KMS-11 (cell line): ENCODE results near the gene USP34.

Source experiments
- H2AFZ ChIP-seq: fragments of 200-600 bp; sonication (generic); 2 replicates; pipeline ENCODE4 v1.6.1; 2016; ENCODE audit warnings: antibody characterized with exemption, mixed run types, low read depth
- H3K27ac ChIP-seq: fragments of 200-600 bp; sonication (generic); 2 replicates; pipeline ENCODE4 v1.6.1; 2016; ENCODE audit warnings: mild to moderate bottlenecking, mixed run types
- H3K27me3 ChIP-seq: fragments of 200-600 bp; sonication (generic); 2 replicates; pipeline ENCODE4 v1.6.1; 2017; ENCODE audit warnings: mild to moderate bottlenecking, low read depth, mixed run types, moderate library complexity; ENCODE audit not compliant: insufficient read depth
- H3K36me3 ChIP-seq: fragments of 200-600 bp; sonication (generic); 2 replicates; pipeline ENCODE4 v1.6.1; 2017; ENCODE audit warnings: mild to moderate bottlenecking, mixed run types; ENCODE audit not compliant: insufficient read depth
- H3K4me1 ChIP-seq: fragments of 200-600 bp; sonication (generic); 2 replicates; pipeline ENCODE4 v1.6.1; 2016; ENCODE audit warnings: mild to moderate bottlenecking, low read depth, mixed run types; ENCODE audit not compliant: poor library complexity, severe bottlenecking
- H3K4me2 ChIP-seq: fragments of 200-600 bp; sonication (generic); 2 replicates; pipeline ENCODE4 v1.7.0; 2016; ENCODE audit warnings: mild to moderate bottlenecking, mixed run types
- H3K4me3 ChIP-seq: fragments of 200-600 bp; sonication (generic); IDR thresholded peaks from 2 replicates; pipeline ENCODE4 v1.6.1; 2017; ENCODE audit warnings: low read depth, low read length, mixed read lengths; ENCODE audit not compliant: insufficient read depth
- H3K79me2 ChIP-seq: fragments of 200-600 bp; sonication (generic); 2 replicates; pipeline ENCODE4 v1.6.1; 2016; ENCODE audit warnings: low read depth, mixed run types; ENCODE audit not compliant: insufficient read depth
- H3K9ac ChIP-seq: fragments of 200-600 bp; sonication (generic); 2 replicates; pipeline ENCODE4 v1.6.1; 2016; ENCODE audit warnings: mild to moderate bottlenecking, mixed run types
- H4K20me1 ChIP-seq: fragments of 200-600 bp; sonication (generic); 2 replicates; pipeline ENCODE4 v1.6.1; 2016; ENCODE audit warnings: mild to moderate bottlenecking, mixed run types; ENCODE audit not compliant: insufficient read depth
- TF ChIP-seq, protein P1 (sequence below): fragments of 200-600 bp; sonication (generic); conservative IDR thresholded peaks from 2 replicates; pipeline ENCODE4 v1.6.1; 2017; ENCODE audit warnings: low read depth, mild to moderate bottlenecking, antibody characterized with exemption, low read length, moderate library complexity, mixed read lengths

Gene USP34

DNA sequence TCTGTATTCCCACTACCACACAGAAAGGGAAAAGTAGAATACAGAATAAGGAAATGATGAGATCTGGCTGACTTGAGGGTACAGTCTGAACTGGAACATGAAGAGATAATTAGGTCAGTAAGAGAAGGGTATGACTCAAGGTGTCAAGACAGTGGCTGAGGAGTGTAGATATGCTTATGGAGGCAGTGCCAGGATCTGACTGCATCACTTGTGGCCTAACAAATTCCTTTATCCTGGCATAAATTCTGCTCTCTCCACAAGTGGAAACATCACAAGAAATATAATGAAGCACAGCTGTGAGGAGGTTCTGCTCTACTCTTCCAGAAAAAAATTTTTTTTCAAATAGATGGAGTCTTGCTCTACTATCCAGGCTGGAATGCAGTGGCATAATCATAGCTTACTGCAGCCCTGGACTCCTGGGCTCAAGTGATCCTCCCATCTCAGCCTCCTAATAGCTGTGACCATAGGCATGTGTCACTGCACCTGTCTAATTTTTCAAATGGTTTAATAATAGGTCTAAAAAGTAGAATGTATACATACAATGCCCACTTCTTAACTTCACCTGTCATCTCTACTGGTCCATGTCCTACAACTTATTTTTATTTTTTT, 223.6 kb downstream of the USP34 start:
- H3K27me3 ChIP-seq, result no peaks in the 10 kb centered on the region
- no peak overlapping the region for H3K9ac ChIP-seq
- no peaks in the 10 kb centered on the region for H4K20me1 ChIP-seq
- no peaks in the 10 kb centered on the region; the same call in 1 of the 2 replicates for H3K36me3 ChIP-seq
- H3K4me1 ChIP-seq, result no peaks in the 10 kb centered on the region
- H3K27ac ChIP-seq, result no peak overlapping the region
- TF ChIP-seq, protein P1, sequence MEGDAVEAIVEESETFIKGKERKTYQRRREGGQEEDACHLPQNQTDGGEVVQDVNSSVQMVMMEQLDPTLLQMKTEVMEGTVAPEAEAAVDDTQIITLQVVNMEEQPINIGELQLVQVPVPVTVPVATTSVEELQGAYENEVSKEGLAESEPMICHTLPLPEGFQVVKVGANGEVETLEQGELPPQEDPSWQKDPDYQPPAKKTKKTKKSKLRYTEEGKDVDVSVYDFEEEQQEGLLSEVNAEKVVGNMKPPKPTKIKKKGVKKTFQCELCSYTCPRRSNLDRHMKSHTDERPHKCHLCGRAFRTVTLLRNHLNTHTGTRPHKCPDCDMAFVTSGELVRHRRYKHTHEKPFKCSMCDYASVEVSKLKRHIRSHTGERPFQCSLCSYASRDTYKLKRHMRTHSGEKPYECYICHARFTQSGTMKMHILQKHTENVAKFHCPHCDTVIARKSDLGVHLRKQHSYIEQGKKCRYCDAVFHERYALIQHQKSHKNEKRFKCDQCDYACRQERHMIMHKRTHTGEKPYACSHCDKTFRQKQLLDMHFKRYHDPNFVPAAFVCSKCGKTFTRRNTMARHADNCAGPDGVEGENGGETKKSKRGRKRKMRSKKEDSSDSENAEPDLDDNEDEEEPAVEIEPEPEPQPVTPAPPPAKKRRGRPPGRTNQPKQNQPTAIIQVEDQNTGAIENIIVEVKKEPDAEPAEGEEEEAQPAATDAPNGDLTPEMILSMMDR, result no peak
- no peak overlapping the region for H2AFZ ChIP-seq
- no peaks in the 10 kb centered on the region for H3K79me2 ChIP-seq
- no peak overlapping the region for H3K4me2 ChIP-seq
- H3K4me3 ChIP-seq, result no peak overlapping the region

DNA sequence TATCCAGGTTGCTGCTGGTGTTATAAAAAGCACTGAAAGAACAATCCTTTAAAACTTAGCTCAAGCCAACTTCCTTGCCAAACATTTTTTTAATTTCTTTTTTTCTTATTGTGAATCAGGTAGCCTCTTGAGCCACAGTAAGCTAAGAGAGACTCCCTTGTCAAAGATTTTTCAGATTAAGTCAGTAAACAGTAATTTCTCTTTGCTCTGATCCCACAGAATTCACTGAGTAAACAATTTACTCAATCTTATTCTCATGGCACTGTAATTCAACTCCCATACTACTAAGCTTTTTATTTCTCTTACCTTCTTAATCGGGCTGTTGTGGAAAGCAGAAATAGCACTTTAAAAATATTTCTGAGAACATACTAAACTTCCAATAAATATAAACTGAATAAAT, 226.2 kb downstream of the USP34 start:
- H3K36me3 ChIP-seq, result no peaks in the 10 kb centered on the region; the same call in 1 of the 2 replicates
- H3K79me2 ChIP-seq, result no peaks in the 10 kb centered on the region
- no peaks in the 10 kb centered on the region for H3K4me1 ChIP-seq
- H3K27ac ChIP-seq, result no peak overlapping the region
- H3K27me3 ChIP-seq, result no peaks in the 10 kb centered on the region
- H3K4me2 ChIP-seq, result no peak overlapping the region
- H2AFZ ChIP-seq, result no peak overlapping the region
- no peak overlapping the region for H3K9ac ChIP-seq
- no peak overlapping the region for H3K4me3 ChIP-seq
- TF ChIP-seq, protein P1, result no peak
- H4K20me1 ChIP-seq, result no peaks in the 10 kb centered on the region

DNA sequence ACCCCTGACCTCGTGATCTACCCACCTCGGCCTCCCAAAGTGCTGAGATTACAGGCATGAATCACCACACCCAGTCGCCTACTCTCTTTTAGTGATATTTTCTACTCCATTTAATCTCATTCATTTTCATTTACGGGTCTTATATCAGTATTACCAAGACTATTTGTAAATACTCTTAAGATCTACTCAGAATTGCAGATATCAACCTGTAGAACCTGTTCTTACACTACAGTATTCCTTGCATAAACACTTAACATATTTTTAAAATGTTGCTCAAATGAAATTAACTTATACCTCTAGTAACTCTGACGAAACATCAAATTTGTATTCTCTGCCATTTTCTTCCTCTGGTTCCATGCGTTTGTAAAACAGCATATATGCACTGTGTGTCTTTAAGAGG, 229.6 kb downstream of the USP34 start:
- no peaks in the 10 kb centered on the region for H3K27me3 ChIP-seq
- TF ChIP-seq, protein P1, result no peak
- no peaks in the 10 kb centered on the region; the same call in 1 of the 2 replicates for H3K36me3 ChIP-seq
- no peaks in the 10 kb centered on the region for H4K20me1 ChIP-seq
- H3K4me3 ChIP-seq, result no peak overlapping the region
- H3K27ac ChIP-seq, result no peak overlapping the region
- H3K9ac ChIP-seq, result no peak overlapping the region
- H2AFZ ChIP-seq, result no peak overlapping the region
- no peaks in the 10 kb centered on the region for H3K79me2 ChIP-seq
- H3K4me1 ChIP-seq, result peaks cover 5% of the 10 kb centered on the region
- H3K4me2 ChIP-seq, result no peak overlapping the region

DNA sequence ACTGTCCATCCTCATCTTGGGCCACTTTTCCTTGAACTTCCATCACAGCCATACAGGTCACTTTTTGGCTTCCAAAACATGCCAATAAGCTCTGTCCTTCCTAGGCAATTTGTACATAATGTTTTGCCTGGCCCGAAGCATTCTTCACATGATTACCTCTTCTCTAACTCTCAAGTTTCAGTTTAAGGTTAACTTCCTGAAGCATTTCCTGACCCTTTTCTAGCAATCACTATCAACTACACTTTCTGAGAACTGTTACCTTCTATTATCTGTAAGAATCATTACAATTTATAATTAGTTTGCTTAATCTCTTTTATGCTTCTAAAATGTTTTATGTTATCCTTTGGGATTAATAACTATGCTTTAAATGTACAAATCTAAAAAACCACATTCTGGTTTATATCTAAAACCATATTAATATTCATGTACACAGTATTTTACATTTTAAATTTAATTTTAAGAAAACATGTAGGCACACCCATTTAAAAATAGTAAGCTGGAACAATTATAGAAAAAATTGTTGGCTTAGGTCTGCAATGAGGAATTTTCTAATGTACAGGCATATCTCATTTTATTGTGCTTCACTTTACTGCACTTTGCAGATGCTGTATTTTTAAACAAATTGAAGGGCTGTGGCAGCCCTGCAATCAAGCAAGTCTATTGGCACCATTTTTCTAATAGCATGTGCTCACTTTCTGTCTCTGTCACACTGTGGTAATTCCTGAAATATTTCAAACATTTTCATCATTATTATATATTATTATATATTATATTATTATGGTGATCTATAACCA, 232.5 kb downstream of the USP34 start:
- H3K36me3 ChIP-seq, result no peaks in the 10 kb centered on the region; the same call in 1 of the 2 replicates
- H3K79me2 ChIP-seq, result no peaks in the 10 kb centered on the region
- H2AFZ ChIP-seq, result no peak overlapping the region
- TF ChIP-seq, protein P1, result no peak
- no peak overlapping the region for H3K4me2 ChIP-seq
- no peak overlapping the region for H3K4me3 ChIP-seq
- H3K4me1 ChIP-seq, result peaks cover 5% of the 10 kb centered on the region
- no peak overlapping the region for H3K27ac ChIP-seq
- no peaks in the 10 kb centered on the region for H3K27me3 ChIP-seq
- no peak overlapping the region for H3K9ac ChIP-seq
- H4K20me1 ChIP-seq, result no peaks in the 10 kb centered on the region
